HEK293T (cell line): ENCODE data around the gene TSPAN4.

ENCODE experiments used
- CTCF ChIA-PET: fragments of 350-600 bp; formaldehyde crosslinking; extraction: SDS; loops from one replicate; lab custom pipeline; 2021; ENCODE audit warnings: antibody characterized with exemption, inconsistent platforms; lab: Yijun Ruan, JAX
- POLR2A ChIA-PET: fragments of 350-600 bp; formaldehyde crosslinking; extraction: SDS; loops from one replicate; lab custom pipeline; 2020; ENCODE audit warnings: antibody characterized with exemption, inconsistent platforms; lab: Yijun Ruan, JAX
- DNase-seq: peaks from one replicate; pipeline ENCODE4 v3.0.0; 2012; ENCODE audit warnings: mixed read lengths; ENCODE audit errors: extremely low spot score
- ARNT ChIP-seq: fragments of 450-650 bp; IDR thresholded peaks from 2 replicates; pipeline ENCODE4 v1.6.1; 2017; ENCODE audit warnings: mild to moderate bottlenecking
- BHLHE40 ChIP-seq: fragments of 450-650 bp; IDR thresholded peaks from 2 replicates; pipeline ENCODE4 v1.6.1; 2016; ENCODE audit warnings: mild to moderate bottlenecking, moderate library complexity, borderline replicate concordance
- CTBP1 ChIP-seq: fragments of 450-650 bp; IDR thresholded peaks from 2 replicates; pipeline ENCODE4 v1.6.1; 2016; ENCODE audit warnings: borderline replicate concordance
- ELF4 ChIP-seq: fragments of 450-650 bp; IDR thresholded peaks from 2 replicates; pipeline ENCODE4 v1.6.1; 2017; ENCODE audit warnings: antibody characterized with exemption
- FOXA1 ChIP-seq: fragments of 450-650 bp; IDR thresholded peaks from 2 replicates; pipeline ENCODE4 v1.6.1; 2016; ENCODE audit warnings: mild to moderate bottlenecking
- FOXK2 ChIP-seq: fragments of 450-650 bp; IDR thresholded peaks from 2 replicates; pipeline ENCODE4 v1.6.1; 2016; ENCODE audit warnings: mild to moderate bottlenecking
- FOXM1 ChIP-seq: fragments of 450-650 bp; IDR thresholded peaks from 2 replicates; pipeline ENCODE4 v1.6.1; 2017; ENCODE audit warnings: mild to moderate bottlenecking, borderline replicate concordance
- HDGF ChIP-seq: fragments of 450-650 bp; IDR thresholded peaks from 2 replicates; pipeline ENCODE4 v1.6.1; 2017; ENCODE audit warnings: antibody characterized with exemption, borderline replicate concordance
- L3MBTL2 ChIP-seq: fragments of 450-650 bp; conservative IDR thresholded peaks from 2 replicates; pipeline ENCODE4 v1.6.1; 2016; ENCODE audit warnings: mild to moderate bottlenecking
- LEF1 ChIP-seq: fragments of 450-650 bp; IDR thresholded peaks from 2 replicates; pipeline ENCODE4 v1.6.1; 2017; ENCODE audit warnings: mild to moderate bottlenecking, borderline replicate concordance
- NFRKB ChIP-seq: fragments of 450-650 bp; IDR thresholded peaks from 2 replicates; pipeline ENCODE4 v1.6.1; 2016; ENCODE audit warnings: mild to moderate bottlenecking, moderate library complexity
- PKNOX1 ChIP-seq: fragments of 450-650 bp; IDR thresholded peaks from 2 replicates; pipeline ENCODE4 v1.6.1; 2016
- SP1 ChIP-seq: fragments of 450-650 bp; IDR thresholded peaks from 2 replicates; pipeline ENCODE4 v1.6.1; 2017
- SUZ12 ChIP-seq: fragments of 450-650 bp; IDR thresholded peaks from 2 replicates; pipeline ENCODE4 v1.6.1; 2016; ENCODE audit warnings: mild to moderate bottlenecking
- TARDBP ChIP-seq: fragments of 450-650 bp; IDR thresholded peaks from 2 replicates; pipeline ENCODE4 v1.6.1; 2016
- ZNF384 ChIP-seq: fragments of 450-650 bp; IDR thresholded peaks from 2 replicates; pipeline ENCODE4 v1.6.1; 2016

Gene TSPAN4

GRCh38 chr11:869399-870126 lies 26.9 kb downstream of the TSPAN4 start:
- POLR2A ChIA-PET, result no interaction called here
- CTCF ChIA-PET, result no interaction called here
- DNase-seq, result no peak
- TF ChIP-seq PKNOX1 (no peak), BHLHE40 (no peak), LEF1 (no peak), NFRKB (no peak), SUZ12 (no peak), ARNT (no peak), CTBP1 (no peak), SP1 (no peak), HDGF (no peak), FOXA1 (no peak), ELF4 (no peak)

- CTCF ChIA-PET, result no interaction called here
- no peak for TF ChIP-seq ZNF384
- TF ChIP-seq FOXM1, result no peak
- TF ChIP-seq NFRKB, result no peak
- no peak for TF ChIP-seq FOXA1
- TF ChIP-seq SP1, result no peak
- TF ChIP-seq ELF4, result no peak
- no peak for TF ChIP-seq PKNOX1
- TF ChIP-seq TARDBP, result no peak
- TF ChIP-seq FOXK2, result no peak
- TF ChIP-seq LEF1, result no peak
- no peak for TF ChIP-seq ARNT
- no peak for DNase-seq
- POLR2A ChIA-PET, result no interaction called here
These were observed 27.4 kb downstream of the TSPAN4 start for GRCh38 chr11:870127-870413.

GRCh38 chr11:870418-870817 lies 27.8 kb downstream of the TSPAN4 start:
- no peak for DNase-seq
- CTCF ChIA-PET, result no interaction called here
- POLR2A ChIA-PET, result no interaction called here
- TF ChIP-seq TARDBP, result no peak
- no peak for TF ChIP-seq SUZ12
- TF ChIP-seq PKNOX1, result no peak
- TF ChIP-seq BHLHE40, result no peak
- no peak for TF ChIP-seq ZNF384

GRCh38 chr11:871472-871871 lies 28.8 kb downstream of the TSPAN4 start:
- POLR2A ChIA-PET, result no interaction called here

GRCh38 chr11:872799-873198 lies 30.1 kb downstream of the TSPAN4 start:
- POLR2A ChIA-PET, result no interaction called here
- no peak for DNase-seq
- TF ChIP-seq LEF1, result no peak
- TF ChIP-seq ELF4, result no peak
- TF ChIP-seq FOXK2, result no peak
- no peak for TF ChIP-seq CTBP1
- no peak for TF ChIP-seq FOXA1
- TF ChIP-seq L3MBTL2, result no peak
- TF ChIP-seq SUZ12, result no peak
- no peak for TF ChIP-seq NFRKB
- no peak for TF ChIP-seq BHLHE40
- CTCF ChIA-PET, result no interaction called here

More at GRCh38 chr11:871472-871871, 28.8 kb downstream of the TSPAN4 start:
- no peak for DNase-seq
- CTCF ChIA-PET, result no interaction called here
- TF ChIP-seq ARNT, result no peak
- TF ChIP-seq ELF4, result no peak
- TF ChIP-seq SUZ12, result no peak
- no peak for TF ChIP-seq PKNOX1
- no peak for TF ChIP-seq BHLHE40
- TF ChIP-seq TARDBP, result no peak
- no peak for TF ChIP-seq FOXA1
- TF ChIP-seq FOXK2, result no peak
- no peak for TF ChIP-seq L3MBTL2
- TF ChIP-seq FOXM1, result no peak
- TF ChIP-seq HDGF, result no peak
- no peak for TF ChIP-seq SP1
- no peak for TF ChIP-seq LEF1
- TF ChIP-seq ZNF384, result no peak
- TF ChIP-seq CTBP1, result no peak
- no peak for TF ChIP-seq NFRKB

- TF ChIP-seq TARDBP, result no peak
- TF ChIP-seq PKNOX1, result no peak
- no peak for TF ChIP-seq NFRKB
- no peak for TF ChIP-seq ARNT
- no peak for TF ChIP-seq SUZ12
- no peak for TF ChIP-seq FOXM1
- no peak for TF ChIP-seq ZNF384
- no peak for TF ChIP-seq CTBP1
- TF ChIP-seq FOXK2, result no peak
- TF ChIP-seq SP1, result no peak
- no peak for TF ChIP-seq LEF1
- TF ChIP-seq BHLHE40, result no peak
- TF ChIP-seq HDGF, result no peak
- no peak for TF ChIP-seq L3MBTL2
- no peak for TF ChIP-seq ELF4
- no peak for TF ChIP-seq FOXA1
- POLR2A ChIA-PET, result no interaction called here
- no peak for DNase-seq
- CTCF ChIA-PET, result no interaction called here
These were observed 31.1 kb downstream of the TSPAN4 start for GRCh38 chr11:873706-874105.
